Stimulated activated effector memory CD8-positive, alpha-beta T cell treated with anti-CD3 and anti-CD28 coated beads, Interleukin-12 subunit alpha, Interleukin-12 subunit beta, amount 100 ng/mL, for 72 hours (primary cell): ENCODE results near the gene PRPF31.

Experiments used
- ATAC-seq: fragments of 150-1000 bp; cut with Tn5 transposase; 2 replicates; pipeline ENCODE4 v1.10.0; 2021
- DNase-seq, 2 donors: peaks; one replicate each; pipeline ENCODE4 v3.0.0; 2021 to 2022; ENCODE audit warnings: low spot score in 2 of 2
- H3K27ac Mint-ChIP-seq: one replicate; pipeline ENCODE4 v1.8.0; 2022; ENCODE audit warnings: mild to moderate bottlenecking, mixed read lengths
- H3K36me3 Mint-ChIP-seq: one replicate; pipeline ENCODE4 v1.8.0; 2022; ENCODE audit warnings: mild to moderate bottlenecking, mixed read lengths
- H3K4me1 Mint-ChIP-seq: one replicate; pipeline ENCODE4 v1.8.0; 2022; ENCODE audit warnings: mixed read lengths
- H3K4me3 Mint-ChIP-seq: one replicate; pipeline ENCODE4 v1.8.0; 2022; ENCODE audit warnings: mild to moderate bottlenecking, mixed read lengths
- H3K9me3 Mint-ChIP-seq: one replicate; pipeline ENCODE4 v1.8.0; 2022; ENCODE audit warnings: mixed read lengths

The PRPF31 gene

DNA sequence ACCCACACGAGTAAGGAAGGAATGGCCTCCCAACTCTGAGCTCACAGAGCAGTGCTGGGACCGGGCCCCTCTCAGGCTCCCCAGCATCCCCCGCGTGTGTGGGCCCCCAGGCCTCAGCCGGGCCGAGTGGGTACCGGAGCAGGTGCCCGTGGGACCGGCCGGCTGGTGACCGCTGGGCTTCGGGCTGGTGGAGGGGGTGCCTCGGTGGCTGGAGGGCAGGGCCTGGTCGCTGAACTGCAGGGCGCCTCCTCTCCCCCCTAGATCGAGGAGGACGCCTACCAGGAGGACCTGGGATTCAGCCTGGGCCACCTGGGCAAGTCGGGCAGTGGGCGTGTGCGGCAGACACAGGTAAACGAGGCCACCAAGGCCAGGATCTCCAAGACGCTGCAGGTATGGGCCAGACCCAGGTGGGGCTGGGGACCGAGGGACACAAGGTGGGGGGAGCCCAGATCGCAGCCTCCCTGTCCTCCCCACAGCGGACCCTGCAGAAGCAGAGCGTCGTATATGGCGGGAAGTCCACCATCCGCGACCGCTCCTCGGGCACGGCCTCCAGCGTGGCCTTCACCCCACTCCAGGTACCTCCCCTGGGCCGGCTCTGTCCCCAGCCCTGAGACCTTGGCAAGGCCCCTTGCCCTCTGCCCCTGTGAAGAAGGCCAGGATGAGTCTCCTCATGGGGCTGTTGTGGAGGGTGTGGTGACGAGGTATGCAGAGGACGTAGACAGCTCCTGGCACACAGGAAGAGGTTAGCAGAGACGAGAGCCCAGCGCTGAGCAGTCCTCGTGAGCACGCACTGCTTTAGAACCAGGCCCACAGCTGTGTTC is 13.5 kb downstream of the PRPF31 start:
- no peak overlapping the region for H3K4me3 Mint-ChIP-seq
- DNase-seq (no peak), ATAC-seq (no peak)
- H3K4me1 Mint-ChIP-seq, result no peaks in the 10 kb centered on the region
- no peaks in the 10 kb centered on the region for H3K9me3 Mint-ChIP-seq
- H3K27ac Mint-ChIP-seq, result no peak overlapping the region
- H3K36me3 Mint-ChIP-seq, result peaks cover 66% of the 10 kb centered on the region

DNA sequence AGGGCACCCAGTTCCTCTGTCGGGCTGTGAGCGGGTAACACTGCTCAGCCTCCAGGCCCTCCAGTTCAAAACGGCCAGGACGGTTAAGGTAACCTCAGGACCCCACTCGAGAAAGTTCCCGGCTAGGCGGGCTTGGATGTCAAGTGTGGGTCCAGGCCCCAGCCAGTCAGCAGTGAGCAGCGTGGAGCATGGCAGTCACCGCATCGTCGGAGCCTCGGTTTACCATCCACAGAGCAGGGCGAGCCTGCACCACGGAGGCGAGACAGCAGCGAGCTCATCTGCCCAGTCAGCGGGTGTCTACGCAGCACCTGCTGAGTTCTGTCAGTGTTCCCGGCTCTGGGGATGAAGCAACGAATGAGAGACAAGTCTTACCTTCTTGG is 14.1 kb downstream of the PRPF31 start:
- DNase-seq (no peak), ATAC-seq (no peak)
- H3K4me1 Mint-ChIP-seq, result peaks cover 6% of the 10 kb centered on the region
- peaks cover 63% of the 10 kb centered on the region for H3K36me3 Mint-ChIP-seq
- H3K27ac Mint-ChIP-seq, result no peak overlapping the region
- no peaks in the 10 kb centered on the region for H3K9me3 Mint-ChIP-seq
- H3K4me3 Mint-ChIP-seq, result no peak overlapping the region

DNA sequence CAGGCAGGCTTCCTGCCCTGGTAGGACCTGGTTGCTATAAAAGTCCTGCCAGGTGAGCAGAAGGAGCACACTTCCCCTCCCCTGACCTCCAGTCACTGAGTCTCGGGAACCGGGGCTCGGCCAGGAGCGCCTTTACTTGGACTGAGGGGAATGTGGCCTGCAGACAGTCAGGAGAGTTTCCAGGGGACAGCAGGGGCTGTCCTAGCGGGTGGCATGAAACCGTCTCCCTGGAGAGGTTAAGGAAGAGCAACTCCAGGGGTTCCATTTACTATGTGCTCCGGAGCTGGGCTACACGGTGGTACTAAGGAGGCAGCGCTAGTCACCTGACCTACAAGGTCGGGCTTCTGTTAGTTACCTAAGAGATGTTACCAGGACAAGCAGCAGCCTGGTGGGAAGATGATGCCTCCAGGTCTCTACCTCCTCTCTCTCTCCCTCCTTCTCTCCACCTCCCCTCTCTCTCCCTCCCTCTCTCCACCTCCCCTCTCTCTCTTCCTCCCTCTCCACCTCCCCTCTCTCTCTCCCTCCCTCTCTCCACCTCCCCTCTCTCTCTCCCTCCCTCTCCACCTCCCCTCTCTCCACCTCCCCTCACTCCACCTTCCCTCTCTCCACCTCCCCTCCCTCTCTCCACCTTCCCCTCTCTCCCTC is 17.9 kb downstream of the PRPF31 start:
- DNase-seq (no peak), ATAC-seq (no peak)
- H3K9me3 Mint-ChIP-seq, result no peaks in the 10 kb centered on the region
- H3K27ac Mint-ChIP-seq, result no peak overlapping the region
- H3K4me3 Mint-ChIP-seq, result no peak overlapping the region
- peaks cover 37% of the 10 kb centered on the region for H3K36me3 Mint-ChIP-seq
- H3K4me1 Mint-ChIP-seq, result peaks cover 17% of the 10 kb centered on the region

DNA sequence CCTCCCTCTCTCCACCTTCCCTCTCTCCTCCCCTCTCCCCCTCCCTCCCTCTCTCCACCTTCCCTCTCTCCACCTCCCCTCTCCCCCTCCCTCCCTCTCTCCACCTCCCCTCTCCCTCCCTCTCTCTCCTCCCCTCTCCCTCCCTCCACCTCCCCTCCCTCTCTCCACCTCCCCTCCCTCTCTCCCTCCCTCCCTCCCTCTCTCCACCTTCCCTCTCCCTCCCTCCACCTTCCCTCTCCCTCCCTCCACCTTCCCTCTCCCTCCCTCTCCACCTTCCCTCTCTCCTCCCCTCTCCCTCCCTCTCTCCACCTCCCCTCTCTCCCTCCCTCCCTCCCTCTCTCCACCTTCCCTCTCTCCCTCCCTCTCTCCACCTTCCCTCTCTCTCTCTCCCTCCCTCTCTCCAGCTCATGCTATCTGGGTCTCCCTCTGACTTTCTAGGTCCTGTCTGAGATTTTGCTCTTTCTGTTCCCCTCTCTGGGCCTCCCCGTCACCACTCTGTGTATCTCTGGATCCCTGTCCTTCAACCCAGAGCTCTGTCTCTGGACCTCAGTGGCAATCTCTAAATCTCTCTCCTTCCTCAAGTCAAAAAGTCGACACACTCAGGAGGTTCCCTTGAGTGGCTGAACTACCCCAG is 18.5 kb downstream of the PRPF31 start:
- no peak for ATAC-seq
- Mint-ChIP-seq H3K36me3 (peaks cover 37% of the 10 kb centered on the region), H3K4me1 (peaks cover 24% of the 10 kb centered on the region), H3K9me3 (no peaks in the 10 kb centered on the region), H3K27ac (peak overlapping the region; percentile 80), H3K4me3 (no peak overlapping the region)
- no peak for DNase-seq

DNA sequence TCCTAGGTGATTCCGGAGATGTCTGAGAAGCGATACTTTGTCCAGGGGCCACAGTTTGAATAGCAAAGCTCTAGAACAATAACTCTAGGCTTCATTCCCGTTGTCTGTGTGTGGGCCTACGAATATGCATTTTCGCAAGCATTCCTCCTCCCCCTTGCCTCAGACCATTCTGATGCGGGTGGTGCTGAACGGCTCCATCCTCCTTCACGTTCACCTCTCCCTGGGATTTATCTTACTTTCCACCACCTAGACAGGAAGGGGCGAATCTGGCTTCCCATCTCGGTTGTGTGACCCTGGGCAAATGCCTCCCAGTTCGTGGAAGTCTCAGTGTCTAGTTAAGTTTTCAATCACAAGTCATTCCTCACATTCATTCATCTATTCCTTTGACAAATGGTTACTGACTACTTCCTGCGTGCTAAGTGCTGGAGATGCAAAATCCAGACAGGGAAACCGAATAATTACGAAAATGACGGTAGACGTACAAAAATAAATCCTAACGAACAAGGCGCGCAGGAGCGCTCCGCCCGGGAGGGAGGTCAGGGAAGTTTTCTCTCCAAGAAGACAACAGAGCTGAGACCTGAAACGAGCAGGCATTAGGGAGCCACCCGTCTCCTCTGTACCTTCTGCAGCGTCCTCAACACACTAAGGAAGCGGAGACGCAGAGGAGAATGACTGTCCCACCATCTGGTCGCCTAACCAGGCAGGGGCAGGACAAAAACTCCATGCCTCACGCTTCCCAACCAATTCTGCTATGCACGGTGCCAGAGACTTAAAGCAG is 20.7 kb downstream of the PRPF31 start:
- H3K4me1 Mint-ChIP-seq, result peaks cover 43% of the 10 kb centered on the region
- ATAC-seq (no peak), DNase-seq (no peak)
- H3K9me3 Mint-ChIP-seq, result no peaks in the 10 kb centered on the region
- peaks cover 33% of the 10 kb centered on the region for H3K36me3 Mint-ChIP-seq
- H3K27ac Mint-ChIP-seq, result peak overlapping the region; percentile 99
- peak overlapping the region; percentile 98 for H3K4me3 Mint-ChIP-seq

DNA sequence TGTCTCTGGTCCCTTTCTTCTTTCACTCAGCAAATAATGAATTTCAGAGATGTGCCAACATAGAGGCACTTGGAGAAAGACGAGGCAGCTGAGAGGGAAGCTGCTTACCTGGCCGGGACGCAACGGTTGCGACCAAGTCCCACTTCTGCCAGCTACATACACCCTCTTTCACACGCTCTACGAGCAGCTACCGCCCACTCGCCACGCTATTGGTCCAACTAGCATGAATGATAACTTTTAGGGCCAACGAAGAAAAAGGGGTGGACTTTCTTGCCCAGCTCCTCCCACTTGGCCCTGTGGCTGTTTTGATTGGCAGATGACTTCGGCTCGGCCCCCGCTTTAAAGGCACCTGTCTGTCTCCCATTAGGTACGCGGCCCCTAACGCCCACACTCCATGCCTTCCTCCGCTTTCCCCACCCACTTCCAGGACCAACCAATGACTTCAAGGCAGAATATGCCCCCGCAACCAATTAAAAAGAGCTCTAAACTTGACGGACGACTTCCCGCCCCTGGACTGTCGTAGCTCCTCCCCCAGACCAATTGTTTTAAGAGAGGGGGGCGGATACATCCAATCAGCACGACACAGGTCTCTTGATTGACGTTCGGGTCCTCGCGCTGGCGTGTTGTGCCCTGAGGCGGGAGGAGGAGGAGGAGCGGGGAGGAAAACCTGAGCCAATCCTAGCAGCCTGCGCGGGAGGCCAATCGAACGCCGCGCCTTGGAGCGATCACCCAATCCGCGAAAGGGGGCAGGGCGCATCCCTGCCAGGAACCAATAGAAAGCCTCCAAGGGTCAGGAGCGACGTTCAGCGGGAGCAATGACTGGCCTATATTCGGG is 21.5 kb downstream of the PRPF31 start:
- H3K9me3 Mint-ChIP-seq, result no peaks in the 10 kb centered on the region
- H3K36me3 Mint-ChIP-seq, result peaks cover 34% of the 10 kb centered on the region

DNA sequence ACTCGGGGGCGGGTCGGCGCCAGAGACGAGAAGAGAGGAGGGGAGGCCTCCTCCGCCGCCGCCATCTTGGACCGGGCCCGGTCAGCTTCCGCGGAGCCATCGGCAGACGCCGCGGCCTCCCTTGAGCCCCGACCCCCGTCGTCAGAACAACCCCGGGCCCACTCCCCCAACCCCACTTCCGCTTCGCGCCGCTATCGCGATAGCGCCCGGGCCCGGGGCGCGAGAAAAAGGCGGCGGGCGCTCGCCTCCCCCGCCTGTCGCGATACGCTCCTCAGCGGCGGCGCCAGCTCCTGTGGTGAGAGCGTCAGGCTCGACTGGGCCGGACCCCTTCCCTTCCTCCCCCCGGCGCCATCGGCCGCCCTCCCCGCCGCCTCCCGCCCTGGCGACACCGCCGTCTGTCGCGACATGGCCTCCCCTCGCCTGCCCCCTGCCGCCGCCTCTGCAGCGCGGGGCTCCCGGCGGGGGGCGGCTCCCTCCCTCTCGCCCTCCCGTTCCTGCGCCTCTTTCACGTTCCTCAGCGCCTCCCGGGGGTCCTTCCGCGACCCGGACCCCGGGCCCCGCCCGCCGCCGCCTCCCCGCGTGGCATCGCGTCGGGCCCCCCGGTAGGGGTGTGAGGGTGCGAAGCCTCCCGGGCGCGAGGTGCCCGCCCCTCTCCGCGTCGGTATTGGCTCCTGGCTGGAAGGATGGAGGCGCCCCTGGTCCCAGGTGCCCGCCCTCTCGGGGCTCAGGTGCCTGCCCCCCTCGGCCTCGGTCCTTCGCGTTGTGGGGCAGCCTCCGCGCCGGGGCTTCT is 22.3 kb downstream of the PRPF31 start, which contains the start of gene CNOT3:
TSS of gene CNOT3 (plus strand) at position 64 of the 790 bp plus-strand sequence. CDS start 5,217 bp downstream, outside the sequence.
- ATAC-seq (no peak), DNase-seq (peak in 1 of 2 donors; percentile 23)
- H3K9me3 Mint-ChIP-seq, result no peaks in the 10 kb centered on the region
- H3K4me1 Mint-ChIP-seq, result peaks cover 52% of the 10 kb centered on the region
- peak within 1 kb of the TSS; percentile 98 for H3K4me3 Mint-ChIP-seq
- peak within 1 kb of the TSS; percentile 99 for H3K27ac Mint-ChIP-seq
- H3K36me3 Mint-ChIP-seq, result peaks cover 42% of the 10 kb centered on the region

More for the DNA sequence above, 21.5 kb downstream of the PRPF31 start:
- ATAC-seq (peak; percentile 89), DNase-seq (peak; percentile 92 to 98)
- Mint-ChIP-seq H3K4me3 (peak overlapping the region; percentile 98), H3K27ac (peak overlapping the region; percentile 99), H3K4me1 (peaks cover 49% of the 10 kb centered on the region)

DNA sequence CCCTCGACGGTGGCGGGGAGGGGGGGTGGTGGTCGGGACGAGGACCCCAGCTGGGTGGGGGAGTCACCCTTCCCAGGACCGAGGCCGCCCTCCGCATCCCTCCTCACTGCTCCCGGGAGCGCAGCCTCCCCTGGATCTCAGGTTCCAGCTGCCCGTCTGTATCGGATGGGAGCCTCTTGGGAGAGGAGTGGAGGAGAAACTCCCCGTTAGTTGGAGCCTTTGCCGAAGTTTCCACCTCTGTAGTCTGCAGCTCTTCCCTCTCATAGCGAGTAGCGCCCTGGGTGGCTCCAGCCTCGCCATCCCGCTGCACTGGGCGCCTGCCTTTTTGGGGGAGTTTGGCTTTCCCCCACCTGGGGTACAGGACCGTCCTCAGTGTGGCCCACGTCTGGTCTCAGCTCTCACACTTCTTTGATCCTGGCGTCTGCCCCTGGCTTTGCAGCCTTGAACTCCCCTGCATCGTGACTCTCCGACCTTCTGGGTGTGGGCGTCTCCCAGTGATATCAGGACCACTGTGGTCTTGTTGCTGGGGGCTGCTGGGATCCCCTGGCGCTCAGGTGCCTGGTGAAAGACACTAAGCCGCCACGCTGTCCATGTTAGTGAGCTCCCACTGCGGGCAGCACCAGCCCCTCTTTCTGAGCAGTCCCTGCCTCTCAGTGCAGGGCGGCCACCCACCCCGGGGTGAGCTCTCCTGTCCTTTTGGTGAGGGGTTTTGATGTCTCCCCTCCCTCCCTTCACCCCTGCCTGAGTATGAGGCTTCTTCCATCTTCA is 23.1 kb downstream of the PRPF31 start:
- Mint-ChIP-seq H3K4me1 (peaks cover 57% of the 10 kb centered on the region), H3K27ac (peak overlapping the region; percentile 99), H3K4me3 (peak overlapping the region; percentile 98), H3K36me3 (peaks cover 50% of the 10 kb centered on the region), H3K9me3 (no peaks in the 10 kb centered on the region)
- ATAC-seq (no peak), DNase-seq (peak; percentile 17 to 69)

DNA sequence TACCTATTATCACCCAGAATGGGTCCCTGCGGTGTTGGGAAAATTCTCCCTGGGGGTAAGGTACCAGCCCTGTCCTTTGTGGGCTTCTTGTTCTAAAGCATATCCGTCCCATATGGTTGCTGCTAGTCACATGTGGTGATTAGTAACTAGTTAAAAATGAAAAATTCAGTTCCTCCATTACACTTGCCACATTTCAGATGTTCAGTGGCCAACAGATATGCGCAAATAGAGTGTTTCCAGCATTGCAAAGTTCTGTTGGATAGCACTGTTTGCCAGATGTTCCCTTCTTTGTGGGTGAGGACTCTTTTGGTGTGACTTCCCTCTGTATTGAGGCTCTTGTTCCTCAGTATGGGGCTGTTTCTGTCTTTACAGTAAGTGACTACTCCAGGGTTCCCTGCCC is 25.8 kb downstream of the PRPF31 start:
- Mint-ChIP-seq H3K36me3 (peaks cover 77% of the 10 kb centered on the region), H3K4me1 (peaks cover 59% of the 10 kb centered on the region), H3K9me3 (no peaks in the 10 kb centered on the region), H3K27ac (peak overlapping the region; percentile 99), H3K4me3 (no peak overlapping the region)
- ATAC-seq, result no peak
- DNase-seq, result no peak

DNA sequence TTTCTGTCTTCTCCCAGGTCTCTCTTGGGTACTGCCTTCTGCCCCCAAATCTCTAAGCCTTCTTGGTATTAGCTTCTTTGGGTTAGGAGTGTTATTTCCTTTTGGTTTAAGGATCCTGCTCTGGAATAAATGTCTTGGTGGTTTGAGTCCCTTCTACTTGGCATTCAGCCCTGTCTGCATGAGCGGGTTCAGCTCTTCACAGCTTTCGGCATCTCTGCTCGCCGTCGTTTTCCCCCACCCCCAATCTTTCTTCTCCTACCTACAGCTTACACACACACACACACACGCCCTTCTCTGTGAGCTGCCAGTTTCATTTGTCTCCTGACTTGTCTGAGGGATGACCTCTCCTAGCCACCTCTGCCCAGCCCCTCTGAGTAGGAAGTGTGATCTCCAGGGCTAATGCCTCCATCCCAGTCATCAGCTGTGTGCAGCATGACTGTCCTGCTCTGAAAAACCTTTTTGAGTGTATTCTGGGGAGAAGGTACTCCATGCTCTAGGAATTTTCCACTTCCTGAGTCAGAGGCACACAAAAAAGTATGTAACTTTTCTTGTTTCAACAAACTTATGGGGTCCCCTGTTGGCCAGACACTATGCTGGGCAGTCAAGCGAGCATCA is 26.7 kb downstream of the PRPF31 start:
- DNase-seq (no peak), ATAC-seq (no peak)
- H3K4me3 Mint-ChIP-seq, result no peak overlapping the region

DNA sequence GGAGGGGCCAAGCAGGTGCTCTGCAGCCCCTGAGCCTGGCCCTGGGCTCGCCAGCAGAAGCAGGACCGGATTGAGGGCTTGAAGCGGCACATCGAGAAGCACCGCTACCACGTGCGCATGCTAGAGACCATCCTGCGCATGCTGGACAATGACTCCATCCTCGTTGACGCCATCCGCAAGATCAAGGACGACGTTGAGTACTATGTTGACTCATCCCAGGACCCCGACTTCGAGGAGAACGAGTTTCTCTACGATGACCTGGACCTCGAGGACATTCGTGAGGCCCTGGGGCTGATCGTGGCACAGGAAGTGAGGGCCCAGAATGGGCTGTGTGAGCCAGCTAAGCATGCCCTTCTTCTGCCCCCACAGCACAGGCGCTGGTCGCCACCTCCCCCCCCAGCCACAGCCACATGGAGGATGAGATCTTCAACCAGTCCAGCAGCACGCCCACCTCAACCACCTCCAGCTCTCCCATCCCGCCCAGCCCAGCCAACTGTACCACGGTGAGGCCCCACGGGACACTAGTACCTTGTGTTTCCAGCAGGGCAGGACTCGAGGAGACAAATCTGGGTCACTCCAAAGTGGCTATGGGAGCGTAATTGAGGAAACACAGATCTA is 30.1 kb downstream of the PRPF31 start:
- no peak for DNase-seq
- no peaks in the 10 kb centered on the region for H3K9me3 Mint-ChIP-seq
- ATAC-seq, result no peak
- H3K4me1 Mint-ChIP-seq, result peaks cover 39% of the 10 kb centered on the region
- no peak overlapping the region for H3K4me3 Mint-ChIP-seq
- no peak overlapping the region for H3K27ac Mint-ChIP-seq
- peaks cover 92% of the 10 kb centered on the region for H3K36me3 Mint-ChIP-seq

More for the DNA sequence above, 26.7 kb downstream of the PRPF31 start:
- Mint-ChIP-seq H3K36me3 (peaks cover 81% of the 10 kb centered on the region), H3K9me3 (no peaks in the 10 kb centered on the region), H3K27ac (peak overlapping the region; percentile 75), H3K4me1 (peaks cover 54% of the 10 kb centered on the region)

DNA sequence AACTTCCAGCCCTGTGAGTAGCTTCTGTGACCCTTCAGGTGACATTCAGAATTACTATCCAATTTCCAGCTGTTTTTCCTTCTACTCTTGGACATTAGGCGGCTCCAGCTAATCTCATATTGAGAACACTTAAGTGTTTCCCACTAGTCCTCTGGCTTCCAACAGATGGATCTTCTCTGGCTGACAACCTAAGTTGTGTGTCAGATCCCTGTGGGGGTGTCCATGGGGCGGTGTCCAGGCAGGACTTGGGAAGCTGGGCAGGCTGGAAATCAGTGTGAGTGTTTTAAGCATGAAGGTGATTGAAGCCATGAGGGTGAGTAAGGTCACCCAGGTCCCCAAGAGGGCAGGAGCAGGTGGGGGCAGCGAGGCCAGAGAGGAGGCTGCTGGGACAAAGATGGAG is 32.1 kb downstream of the PRPF31 start:
- no peak for ATAC-seq
- DNase-seq, result no peak
- Mint-ChIP-seq H3K9me3 (no peaks in the 10 kb centered on the region), H3K36me3 (peaks cover 97% of the 10 kb centered on the region), H3K4me3 (no peak overlapping the region), H3K27ac (no peak overlapping the region), H3K4me1 (peaks cover 27% of the 10 kb centered on the region)
